ENCODE data around the gene MRPL21. TPM values are rescaled to one million over a fixed set of nuclear protein-coding genes. Genes with fewer than 3 reads are reported as not detected.

The MRPL21 gene
- total RNA-seq, 1 donor from 2014 or later, result 50.3 TPM

DNA sequence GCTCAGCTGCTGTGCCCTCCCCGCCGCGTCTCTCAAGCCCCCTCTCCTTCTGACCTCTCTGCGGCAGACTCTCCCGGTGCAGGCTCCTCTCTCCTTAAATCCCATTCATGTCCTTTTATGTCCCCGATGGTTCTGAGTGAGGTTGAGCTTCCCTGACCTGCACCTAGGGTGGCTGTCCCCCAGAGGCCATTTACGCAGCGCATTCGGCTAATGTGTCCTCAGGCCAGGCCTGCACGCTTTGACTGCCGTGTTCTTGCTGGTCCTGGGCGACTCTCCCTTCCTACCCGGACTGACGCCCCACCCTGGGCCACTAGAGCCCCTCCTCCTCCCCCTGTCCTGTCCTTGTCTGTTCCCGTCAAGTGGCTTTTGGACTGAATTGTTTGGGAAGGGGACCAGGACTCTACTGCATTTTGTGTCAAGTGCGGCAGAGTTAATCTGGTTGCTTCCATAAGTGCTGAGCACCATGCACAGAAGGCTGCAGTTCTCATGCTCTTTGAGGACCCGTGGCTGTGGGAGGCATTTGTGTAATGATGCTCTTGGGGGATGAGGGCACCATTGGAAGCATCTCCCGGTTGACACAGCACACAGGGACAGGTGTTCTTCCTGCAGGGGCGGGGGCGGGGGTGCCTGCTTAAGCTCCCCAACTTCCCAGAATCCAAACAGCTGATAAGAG lies 37.2 kb upstream of the MRPL21 start:
- no peak for DNase-seq (ENCODE audit: extremely low spot score, unreplicated experiment)
- no peak overlapping the region for H3K4me3 Mint-ChIP-seq (ENCODE audit: unreplicated experiment)
- H3K27ac Mint-ChIP-seq (ENCODE audit: unreplicated experiment), result no peak overlapping the region
- peaks cover 13% of the 10 kb centered on the region for H3K36me3 Mint-ChIP-seq (ENCODE audit: unreplicated experiment)
- TF ChIP-seq, protein P1, sequence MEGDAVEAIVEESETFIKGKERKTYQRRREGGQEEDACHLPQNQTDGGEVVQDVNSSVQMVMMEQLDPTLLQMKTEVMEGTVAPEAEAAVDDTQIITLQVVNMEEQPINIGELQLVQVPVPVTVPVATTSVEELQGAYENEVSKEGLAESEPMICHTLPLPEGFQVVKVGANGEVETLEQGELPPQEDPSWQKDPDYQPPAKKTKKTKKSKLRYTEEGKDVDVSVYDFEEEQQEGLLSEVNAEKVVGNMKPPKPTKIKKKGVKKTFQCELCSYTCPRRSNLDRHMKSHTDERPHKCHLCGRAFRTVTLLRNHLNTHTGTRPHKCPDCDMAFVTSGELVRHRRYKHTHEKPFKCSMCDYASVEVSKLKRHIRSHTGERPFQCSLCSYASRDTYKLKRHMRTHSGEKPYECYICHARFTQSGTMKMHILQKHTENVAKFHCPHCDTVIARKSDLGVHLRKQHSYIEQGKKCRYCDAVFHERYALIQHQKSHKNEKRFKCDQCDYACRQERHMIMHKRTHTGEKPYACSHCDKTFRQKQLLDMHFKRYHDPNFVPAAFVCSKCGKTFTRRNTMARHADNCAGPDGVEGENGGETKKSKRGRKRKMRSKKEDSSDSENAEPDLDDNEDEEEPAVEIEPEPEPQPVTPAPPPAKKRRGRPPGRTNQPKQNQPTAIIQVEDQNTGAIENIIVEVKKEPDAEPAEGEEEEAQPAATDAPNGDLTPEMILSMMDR (IDR thresholded peaks at IDR 0.05), result no peak
- H3K4me1 Mint-ChIP-seq (ENCODE audit: unreplicated experiment), result peaks cover 8% of the 10 kb centered on the region
- no peaks in the 10 kb centered on the region for H3K27me3 Mint-ChIP-seq (ENCODE audit: unreplicated experiment)
- H3K9me3 Mint-ChIP-seq (ENCODE audit: unreplicated experiment), result no peaks in the 10 kb centered on the region

DNA sequence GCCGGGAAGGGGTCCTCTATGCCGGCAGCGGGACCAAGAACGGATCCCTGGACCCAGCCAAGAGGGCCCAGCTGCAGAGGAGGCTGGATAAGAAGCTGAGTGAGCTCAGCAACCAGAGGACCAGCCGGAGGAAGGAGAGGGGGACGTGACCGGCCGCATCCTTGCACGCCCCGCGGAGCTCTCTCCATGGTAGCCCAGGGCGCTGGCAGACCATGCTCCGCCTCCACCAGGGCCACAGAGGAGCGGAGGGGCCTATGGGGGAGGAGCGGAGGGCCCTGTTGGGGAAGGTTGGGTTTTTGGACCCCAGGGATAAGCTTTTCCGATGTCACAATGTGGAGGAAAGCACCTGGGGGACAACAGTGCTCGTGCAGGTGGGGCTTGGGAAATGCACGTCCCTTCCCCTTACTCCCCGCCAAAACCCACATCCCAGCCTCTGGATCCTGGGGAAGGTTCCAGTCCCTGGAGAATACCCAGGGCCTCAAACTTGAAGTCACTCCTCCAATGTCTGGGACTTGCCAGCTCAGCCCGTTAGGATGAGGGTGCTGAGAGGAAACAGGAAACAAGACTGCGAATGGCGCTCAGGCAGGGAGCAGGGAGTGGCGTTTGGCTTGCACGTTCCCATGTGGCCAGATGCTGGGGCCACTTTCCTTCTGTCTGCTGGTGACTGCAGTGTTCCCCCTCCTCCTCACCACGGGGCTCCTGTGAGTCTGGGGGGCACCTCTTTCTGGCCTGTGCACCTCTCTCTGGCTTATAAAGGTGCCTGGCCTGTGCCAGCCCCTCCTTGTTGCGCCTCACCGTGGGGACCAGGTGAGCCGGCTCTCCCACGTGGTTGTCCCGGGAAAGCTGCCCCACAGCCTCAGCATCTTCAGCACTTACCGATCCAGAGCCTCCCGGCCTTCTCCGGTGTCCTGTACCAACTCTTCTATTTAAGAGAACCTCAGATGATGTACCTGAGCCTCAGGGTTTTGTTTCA lies 36.2 kb upstream of the MRPL21 start:
- no peaks in the 10 kb centered on the region for H3K27me3 Mint-ChIP-seq (ENCODE audit: unreplicated experiment)
- H3K27ac Mint-ChIP-seq (ENCODE audit: unreplicated experiment), result no peak overlapping the region
- H3K4me3 Mint-ChIP-seq (ENCODE audit: unreplicated experiment), result no peak overlapping the region
- peaks cover 3% of the 10 kb centered on the region for H3K4me1 Mint-ChIP-seq (ENCODE audit: unreplicated experiment)
- no peaks in the 10 kb centered on the region for H3K9me3 Mint-ChIP-seq (ENCODE audit: unreplicated experiment)
- peaks cover 16% of the 10 kb centered on the region for H3K36me3 Mint-ChIP-seq (ENCODE audit: unreplicated experiment)
- TF ChIP-seq, protein P1 (IDR thresholded peaks at IDR 0.05), result no peak
- DNase-seq (ENCODE audit: extremely low spot score, unreplicated experiment), result no peak

DNA sequence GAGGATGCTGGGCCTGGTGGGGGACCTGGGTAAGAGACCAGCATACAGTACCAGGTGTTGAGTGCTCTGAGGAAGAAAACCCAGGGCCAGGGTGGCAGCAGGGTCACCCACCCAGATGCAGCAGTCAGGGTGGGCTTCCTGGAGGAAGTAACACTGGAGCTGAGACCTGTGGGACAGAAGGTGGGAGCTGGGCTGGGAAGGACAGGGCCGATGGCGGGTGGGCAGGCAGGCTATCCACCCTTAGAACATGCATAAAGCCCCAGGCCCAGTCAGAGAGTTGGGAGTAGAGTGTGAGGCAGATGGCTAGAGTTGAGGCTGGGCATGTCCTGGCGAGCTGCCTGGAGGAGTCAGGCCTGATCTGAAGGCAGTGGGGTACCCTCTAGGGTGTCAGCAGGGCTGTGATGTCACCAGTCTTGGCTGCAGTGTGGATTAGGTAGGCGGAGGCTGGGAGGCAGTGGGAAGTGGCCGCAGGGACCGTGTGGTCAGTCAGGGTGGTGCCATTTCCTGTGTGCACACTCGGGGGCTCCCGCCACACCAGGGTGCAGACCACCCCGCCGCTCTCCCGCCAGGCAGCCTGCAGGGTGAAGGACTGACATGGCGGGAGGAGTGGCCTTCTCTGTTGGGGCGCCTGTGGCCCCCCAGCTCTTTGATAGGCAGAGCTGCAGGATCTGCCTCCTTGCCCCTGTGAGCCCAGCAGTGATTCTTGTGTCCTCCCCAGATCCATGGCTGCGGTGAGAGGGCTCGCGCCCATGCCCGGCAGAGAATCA lies 35.4 kb upstream of the MRPL21 start:
- Mint-ChIP-seq H3K4me1 (ENCODE audit: unreplicated experiment) (peaks cover 3% of the 10 kb centered on the region), H3K9me3 (ENCODE audit: unreplicated experiment) (no peaks in the 10 kb centered on the region), H3K36me3 (ENCODE audit: unreplicated experiment) (peaks cover 16% of the 10 kb centered on the region), H3K27me3 (ENCODE audit: unreplicated experiment) (no peaks in the 10 kb centered on the region), H3K27ac (ENCODE audit: unreplicated experiment) (no peak overlapping the region), H3K4me3 (ENCODE audit: unreplicated experiment) (no peak overlapping the region)
- no peak for DNase-seq (ENCODE audit: extremely low spot score, unreplicated experiment)
- TF ChIP-seq, protein P1 (IDR thresholded peaks at IDR 0.05), result no peak

DNA sequence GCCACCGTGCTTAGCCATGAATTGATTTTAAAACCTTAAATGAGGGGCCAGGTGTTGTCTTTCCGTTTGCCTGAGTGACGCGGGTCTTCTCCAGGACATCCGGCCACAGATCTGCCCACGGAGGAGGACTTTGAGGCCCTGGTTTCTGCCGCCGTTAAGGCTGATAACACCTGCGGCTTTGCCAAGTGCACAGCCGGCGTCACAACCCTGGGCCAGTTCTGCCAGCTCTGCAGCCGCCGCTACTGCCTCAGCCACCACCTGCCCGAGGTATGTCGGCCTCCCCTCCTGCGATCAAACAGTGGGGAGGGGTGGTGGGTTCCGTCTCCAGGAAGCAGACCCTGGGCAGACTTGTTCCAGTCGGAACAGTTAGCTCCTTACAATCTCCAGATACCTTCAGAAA lies 34.5 kb upstream of the MRPL21 start:
- Mint-ChIP-seq H3K4me3 (ENCODE audit: unreplicated experiment) (no peak overlapping the region), H3K9me3 (ENCODE audit: unreplicated experiment) (no peaks in the 10 kb centered on the region), H3K36me3 (ENCODE audit: unreplicated experiment) (peaks cover 16% of the 10 kb centered on the region)

More for the DNA sequence above, 34.5 kb upstream of the MRPL21 start:
- Mint-ChIP-seq H3K4me1 (ENCODE audit: unreplicated experiment) (peaks cover 3% of the 10 kb centered on the region), H3K27me3 (ENCODE audit: unreplicated experiment) (no peaks in the 10 kb centered on the region), H3K27ac (ENCODE audit: unreplicated experiment) (no peak overlapping the region)
- no peak for DNase-seq (ENCODE audit: extremely low spot score, unreplicated experiment)
- TF ChIP-seq, protein P1 (IDR thresholded peaks at IDR 0.05), result no peak
